Measurements from ENCODE around the gene PCSK6. TPM values are rescaled to one million over a fixed set of nuclear protein-coding genes. Genes with fewer than 3 reads are reported as not detected.
A peak's percentile ranks its signal among the peaks of the same experiment; 100 is the strongest.
"Not testable (repeated sequence)": the region's sequence is repeated elsewhere in the genome, so short reads cannot be mapped to it uniquely, and the experiment has no call there.

PCSK6 gene
- polyA plus RNA-seq, 3 donors, result 0.05 to 0.10 TPM; not detected in 1

DNA sequence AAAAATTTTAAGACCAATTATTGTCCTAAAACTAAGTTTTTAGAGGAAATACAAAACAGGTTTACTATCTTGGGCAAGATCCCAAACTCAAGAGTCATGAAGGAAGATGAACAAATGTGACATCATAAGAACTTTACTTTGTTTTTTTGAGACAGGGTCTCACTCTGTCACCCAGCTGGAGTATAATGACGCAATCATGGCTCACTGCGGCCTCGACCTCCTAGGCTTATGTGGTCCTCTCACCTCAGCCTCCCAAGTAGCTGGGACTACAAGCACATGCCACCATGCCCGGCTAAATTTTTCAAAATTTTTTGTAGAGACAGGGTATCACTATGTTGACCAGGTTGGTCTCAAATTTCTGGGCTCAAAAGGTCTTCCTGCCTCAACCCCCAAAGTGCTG lies 69.3 kb downstream of the PCSK6 start:
- peaks cover 0 to 2% of the 10 kb centered on the region in 2 donors for H3K27me3 ChIP-seq (ENCODE audit: control insufficient read depth in 2 of 2, insufficient read depth in 2 of 2, low read length in 2 of 2)
- peaks cover 0 to 3% of the 10 kb centered on the region in 2 donors for H3K9me3 ChIP-seq (replicated peaks in 1 of 2; ENCODE audit: control insufficient read depth in 1 of 2, insufficient read depth in 1 of 2, low read length in 2 of 2)
- H3K4me1 ChIP-seq (ENCODE audit: control insufficient read depth in 1 of 2, insufficient read depth in 2 of 2, low read length in 2 of 2), result no peaks in the 10 kb centered on the region
- Mint-ChIP-seq H3K4me1 (no peaks in the 10 kb centered on the region), H3K36me3 (no peaks in the 10 kb centered on the region), H3K4me3 (no peak overlapping the region), H3K27ac (peak overlapping the region in 1 of 7 donors; percentile 35), H3K27me3 (ENCODE audit: low read depth in 3 of 3) (peaks cover 6 to 23% (median 14%) of the 10 kb centered on the region in 3 donors), H3K9me3 (peaks cover 0 to 6% (median 5%) of the 10 kb centered on the region in 7 donors)
- H3K36me3 ChIP-seq (replicated peaks in 1 of 2; ENCODE audit: control insufficient read depth in 1 of 2, insufficient read depth in 2 of 2, low read length in 2 of 2), result no peaks in the 10 kb centered on the region
- no peak for TF ChIP-seq CTCF (IDR thresholded peaks at IDR 0.05)
- H3K79me2 ChIP-seq (ENCODE audit: insufficient read depth, low read length), result no peaks in the 10 kb centered on the region
- H3K4me3 ChIP-seq (replicated peaks in 1 of 3; ENCODE audit: low read depth in 2 of 3, low read length in 3 of 3), result no peak overlapping the region
- H3K27ac ChIP-seq (ENCODE audit: low read depth in 1 of 2, low read length in 2 of 2), result no peak overlapping the region
- WGBS (ENCODE audit: insufficient coverage), result 90% methylated on average over 3 of the region's 4 CpGs
- no peak overlapping the region for H3K4me2 ChIP-seq (replicated peaks; ENCODE audit: extremely low read depth, low read length, poor library complexity, severe bottlenecking)
- H3K9ac ChIP-seq (ENCODE audit: insufficient read depth, low read length, poor library complexity, severe bottlenecking), result no peak overlapping the region
- DNase-seq, result no peak
- no peaks in the 10 kb centered on the region for H4K20me1 ChIP-seq (ENCODE audit: insufficient read depth, low read length)
- intact Hi-C loops (cut with micrococcal nuclease), result no loop called here
- no peak overlapping the region for H2AFZ ChIP-seq (ENCODE audit: insufficient read depth, low read depth, low read length, poor library complexity, severe bottlenecking)

DNA sequence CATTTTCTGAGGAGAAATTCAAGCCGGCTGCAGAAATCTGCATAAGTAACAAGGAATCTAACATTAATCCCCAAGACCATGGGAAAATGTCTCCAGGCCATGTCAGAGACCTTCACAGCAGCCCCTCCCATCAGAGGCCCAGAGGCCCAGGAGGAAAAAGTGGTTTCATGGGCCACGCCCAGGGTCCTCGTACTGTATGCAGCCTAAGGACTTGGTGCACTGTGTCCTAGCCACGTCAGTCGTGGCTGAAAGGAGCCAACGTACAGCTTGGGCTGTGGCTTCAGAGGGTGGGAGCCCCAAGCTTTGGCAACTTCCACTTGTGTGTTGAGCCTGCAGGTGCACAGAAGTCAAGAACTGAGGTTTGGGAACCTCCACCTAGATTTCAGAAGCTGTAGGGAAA lies 73.0 kb downstream of the PCSK6 start:
- H3K4me1 ChIP-seq (ENCODE audit: control insufficient read depth in 1 of 2, insufficient read depth in 2 of 2, low read length in 2 of 2); H3K27me3 ChIP-seq (ENCODE audit: control insufficient read depth in 2 of 2, insufficient read depth in 2 of 2, low read length in 2 of 2); H3K9me3 Mint-ChIP-seq; H3K36me3 Mint-ChIP-seq; H3K36me3 ChIP-seq (replicated peaks in 1 of 2; ENCODE audit: control insufficient read depth in 1 of 2, insufficient read depth in 2 of 2, low read length in 2 of 2); H3K4me3 ChIP-seq (replicated peaks in 1 of 3; ENCODE audit: low read depth in 2 of 3, low read length in 3 of 3); H2AFZ ChIP-seq (ENCODE audit: insufficient read depth, low read depth, low read length, poor library complexity, severe bottlenecking); H3K27ac Mint-ChIP-seq; H3K4me2 ChIP-seq (replicated peaks; ENCODE audit: extremely low read depth, low read length, poor library complexity, severe bottlenecking); intact Hi-C loops (cut with micrococcal nuclease); H3K9ac ChIP-seq (ENCODE audit: insufficient read depth, low read length, poor library complexity, severe bottlenecking); H3K4me3 Mint-ChIP-seq; H4K20me1 ChIP-seq (ENCODE audit: insufficient read depth, low read length); H3K27ac ChIP-seq (ENCODE audit: low read depth in 1 of 2, low read length in 2 of 2); DNase-seq; H3K9me3 ChIP-seq (replicated peaks in 1 of 2; ENCODE audit: control insufficient read depth in 1 of 2, insufficient read depth in 1 of 2, low read length in 2 of 2); H3K4me1 Mint-ChIP-seq; H3K79me2 ChIP-seq (ENCODE audit: insufficient read depth, low read length): not testable (repeated sequence)
- WGBS (ENCODE audit: insufficient coverage), result 88% methylated on average over 5 of the region's 6 CpGs
- H3K27me3 Mint-ChIP-seq (ENCODE audit: low read depth in 3 of 3), result peaks cover 4 to 15% (median 9%) of the 10 kb centered on the region in 3 donors

All from CD14-positive monocyte (primary cell).